Hepatocyte (in vitro differentiated cells): ENCODE results near the gene FIGNL2. TPM values are rescaled to one million over a fixed set of nuclear protein-coding genes. Genes with fewer than 3 reads are reported as not detected.

Experiments
- DNase-seq: peaks from one replicate; pipeline ENCODE4 v3.0.0-alpha.2; 2016; ENCODE audit warnings: low spot score
- H2AFZ ChIP-seq: fragments of 200-600 bp; sonication (generic); 2 replicates; pipeline ENCODE4 v1.6.0; 2016; ENCODE audit warnings: antibody characterized with exemption, mild to moderate bottlenecking
- H3K27ac ChIP-seq: fragments of 200-600 bp; sonication (generic); 2 replicates; pipeline ENCODE4 v1.5.1; 2016; ENCODE audit warnings: mild to moderate bottlenecking
- H3K27me3 ChIP-seq: fragments of 200-600 bp; sonication (generic); 2 replicates; pipeline ENCODE4 v1.6.1; 2016
- H3K36me3 ChIP-seq: fragments of 200-600 bp; sonication (generic); replicated peaks from 2 replicates; pipeline ENCODE4 v1.5.1; 2016; ENCODE audit warnings: low read depth; ENCODE audit not compliant: insufficient read depth
- H3K4me1 ChIP-seq: fragments of 200-600 bp; sonication (generic); 2 replicates; pipeline ENCODE4 v1.5.1; 2016; ENCODE audit warnings: mild to moderate bottlenecking, moderate library complexity; ENCODE audit not compliant: insufficient read depth
- H3K4me2 ChIP-seq: fragments of 200-600 bp; sonication (generic); 2 replicates; pipeline ENCODE4 v1.6.0; 2016
- H3K4me3 ChIP-seq: fragments of 200-600 bp; sonication (generic); 2 replicates; pipeline ENCODE4 v1.5.1; 2016; ENCODE audit warnings: mild to moderate bottlenecking
- H3K79me2 ChIP-seq: fragments of 200-600 bp; sonication (generic); 2 replicates; pipeline ENCODE4 v1.6.0; 2017; ENCODE audit warnings: mild to moderate bottlenecking
- H3K9me2 ChIP-seq: fragments of 200-600 bp; sonication (generic); replicated peaks from 2 replicates; pipeline ENCODE4 v1.6.0; 2017; ENCODE audit warnings: mild to moderate bottlenecking; ENCODE audit not compliant: insufficient read depth
- H3K9me3 ChIP-seq: fragments of 200-600 bp; sonication (generic); 2 replicates; pipeline ENCODE4 v1.5.1; 2016; ENCODE audit warnings: low read depth, mild to moderate bottlenecking
- H4K20me1 ChIP-seq: fragments of 200-600 bp; sonication (generic); 2 replicates; pipeline ENCODE4 v1.6.0; 2016; ENCODE audit warnings: mild to moderate bottlenecking; ENCODE audit not compliant: insufficient read depth, poor library complexity, severe bottlenecking
- EZH2 ChIP-seq: fragments of 200-600 bp; sonication (generic); IDR thresholded peaks from 2 replicates; pipeline ENCODE4 v1.6.1; 2016; ENCODE audit warnings: antibody characterized with exemption, mild to moderate bottlenecking, borderline replicate concordance
- EZH2phosphoT487 ChIP-seq: fragments of 200-600 bp; sonication (generic); IDR thresholded peaks from one replicate; pipeline ENCODE4 v1.6.1; 2018; ENCODE audit warnings: antibody characterized with exemption, mild to moderate bottlenecking, low read depth, moderate library complexity; ENCODE audit not compliant: unreplicated experiment, severe bottlenecking
- WGBS: methylation state at CpG from one replicate; pipeline ENCODE4 v1.1.6; 2016; ENCODE audit warnings: low lambda C conversion rate; ENCODE audit errors: missing lambda C conversion rate; 5-methylcytosine and 5-hydroxymethylcytosine counted together
- polyA plus RNA-seq: library from polyadenylated mRNA; unstranded; fragments of >200 nt; fragmentation: Nextera tagmentation; extraction: Ambion mirVana; gene quantifications from 2 replicates; pipeline ENCODE4 v1.2.1, GENCODE V29; 2016
- total RNA-seq: library from RNA; depleted of rRNA; stranded (reverse); fragments of >200 nt; gene quantifications from 2 replicates; pipeline ENCODE4 v1.2.3, GENCODE V29; 2014
- TF ChIP-seq, protein P1 (sequence below): fragments of 200-600 bp; sonication (generic); IDR thresholded peaks from 2 replicates; pipeline ENCODE4 v1.5.1; 2016; ENCODE audit warnings: antibody characterized with exemption, mild to moderate bottlenecking; ENCODE audit not compliant: poor library complexity

Gene FIGNL2
- total and polyA plus RNA-seq, 2 experiments from 2014 or later: 1.1 to 3.2 TPM

DNA sequence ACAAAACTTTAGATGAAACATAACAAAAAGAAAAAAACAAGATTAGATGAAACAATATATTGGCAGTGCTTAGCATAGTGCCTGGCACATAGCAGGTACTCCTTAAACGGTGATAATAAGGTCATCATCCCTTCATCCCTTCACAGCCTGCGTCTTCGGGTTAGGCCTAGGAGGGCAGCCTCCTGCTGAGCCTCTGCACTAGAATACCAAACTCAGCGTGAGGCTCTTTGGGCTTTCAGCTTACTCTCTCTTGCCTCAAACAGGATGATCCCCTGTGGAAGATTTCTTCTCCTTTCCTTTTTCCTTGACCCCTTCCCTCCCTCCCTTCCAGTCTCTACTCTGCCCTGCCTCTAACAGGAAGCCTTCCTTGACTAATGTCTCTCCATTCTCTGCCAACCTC is 14.4 kb upstream of the FIGNL2 start:
- Histone ChIP-seq H3K36me3 (no peaks in the 10 kb centered on the region), H3K27ac (no peak overlapping the region), H3K9me3 (no peaks in the 10 kb centered on the region), H3K27me3 (no peaks in the 10 kb centered on the region), H2AFZ (no peak overlapping the region), H3K4me1 (peaks cover 31% of the 10 kb centered on the region), H3K4me3 (no peak overlapping the region), H3K79me2 (no peaks in the 10 kb centered on the region), H4K20me1 (no peaks in the 10 kb centered on the region), H3K9me2 (no peaks in the 10 kb centered on the region), H3K4me2 (no peak overlapping the region)
- 67% methylated on average over 4 of the region's 4 CpGs for WGBS
- TF ChIP-seq, protein P1, sequence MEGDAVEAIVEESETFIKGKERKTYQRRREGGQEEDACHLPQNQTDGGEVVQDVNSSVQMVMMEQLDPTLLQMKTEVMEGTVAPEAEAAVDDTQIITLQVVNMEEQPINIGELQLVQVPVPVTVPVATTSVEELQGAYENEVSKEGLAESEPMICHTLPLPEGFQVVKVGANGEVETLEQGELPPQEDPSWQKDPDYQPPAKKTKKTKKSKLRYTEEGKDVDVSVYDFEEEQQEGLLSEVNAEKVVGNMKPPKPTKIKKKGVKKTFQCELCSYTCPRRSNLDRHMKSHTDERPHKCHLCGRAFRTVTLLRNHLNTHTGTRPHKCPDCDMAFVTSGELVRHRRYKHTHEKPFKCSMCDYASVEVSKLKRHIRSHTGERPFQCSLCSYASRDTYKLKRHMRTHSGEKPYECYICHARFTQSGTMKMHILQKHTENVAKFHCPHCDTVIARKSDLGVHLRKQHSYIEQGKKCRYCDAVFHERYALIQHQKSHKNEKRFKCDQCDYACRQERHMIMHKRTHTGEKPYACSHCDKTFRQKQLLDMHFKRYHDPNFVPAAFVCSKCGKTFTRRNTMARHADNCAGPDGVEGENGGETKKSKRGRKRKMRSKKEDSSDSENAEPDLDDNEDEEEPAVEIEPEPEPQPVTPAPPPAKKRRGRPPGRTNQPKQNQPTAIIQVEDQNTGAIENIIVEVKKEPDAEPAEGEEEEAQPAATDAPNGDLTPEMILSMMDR: no peak
- no peak for TF ChIP-seq EZH2phosphoT487
- TF ChIP-seq EZH2: no peak
- DNase-seq: no peak

DNA sequence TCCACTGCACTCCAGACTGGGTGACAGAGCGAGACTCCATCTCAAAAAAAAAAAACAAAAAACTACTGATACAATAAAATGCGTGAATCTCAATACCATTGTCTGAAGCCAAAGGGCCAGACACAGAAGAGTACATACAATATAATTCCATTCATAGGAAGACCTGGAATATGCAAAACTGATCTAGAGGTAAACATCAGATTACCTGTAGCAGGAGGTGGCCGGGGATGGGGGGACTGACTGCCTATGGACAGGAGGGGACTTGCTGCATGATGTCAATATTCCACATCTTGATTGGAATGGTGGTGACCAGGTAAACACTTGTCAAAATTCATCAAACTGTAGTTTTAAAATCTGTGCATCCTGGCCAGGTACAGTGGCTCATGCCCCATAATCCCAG is 12.5 kb upstream of the FIGNL2 start:
- 94% methylated on average over 3 of the region's 3 CpGs for WGBS
- Histone ChIP-seq H3K79me2 (no peaks in the 10 kb centered on the region), H3K4me2 (no peak overlapping the region), H3K9me2 (no peaks in the 10 kb centered on the region), H3K4me1 (peaks cover 27% of the 10 kb centered on the region), H3K4me3 (no peak overlapping the region), H3K27ac (no peak overlapping the region), H4K20me1 (no peaks in the 10 kb centered on the region), H3K27me3 (no peaks in the 10 kb centered on the region), H2AFZ (no peak overlapping the region), H3K9me3 (no peaks in the 10 kb centered on the region), H3K36me3 (no peaks in the 10 kb centered on the region)
- DNase-seq: no peak
- TF ChIP-seq EZH2phosphoT487: no peak
- no peak for TF ChIP-seq EZH2
- TF ChIP-seq, protein P1: no peak

DNA sequence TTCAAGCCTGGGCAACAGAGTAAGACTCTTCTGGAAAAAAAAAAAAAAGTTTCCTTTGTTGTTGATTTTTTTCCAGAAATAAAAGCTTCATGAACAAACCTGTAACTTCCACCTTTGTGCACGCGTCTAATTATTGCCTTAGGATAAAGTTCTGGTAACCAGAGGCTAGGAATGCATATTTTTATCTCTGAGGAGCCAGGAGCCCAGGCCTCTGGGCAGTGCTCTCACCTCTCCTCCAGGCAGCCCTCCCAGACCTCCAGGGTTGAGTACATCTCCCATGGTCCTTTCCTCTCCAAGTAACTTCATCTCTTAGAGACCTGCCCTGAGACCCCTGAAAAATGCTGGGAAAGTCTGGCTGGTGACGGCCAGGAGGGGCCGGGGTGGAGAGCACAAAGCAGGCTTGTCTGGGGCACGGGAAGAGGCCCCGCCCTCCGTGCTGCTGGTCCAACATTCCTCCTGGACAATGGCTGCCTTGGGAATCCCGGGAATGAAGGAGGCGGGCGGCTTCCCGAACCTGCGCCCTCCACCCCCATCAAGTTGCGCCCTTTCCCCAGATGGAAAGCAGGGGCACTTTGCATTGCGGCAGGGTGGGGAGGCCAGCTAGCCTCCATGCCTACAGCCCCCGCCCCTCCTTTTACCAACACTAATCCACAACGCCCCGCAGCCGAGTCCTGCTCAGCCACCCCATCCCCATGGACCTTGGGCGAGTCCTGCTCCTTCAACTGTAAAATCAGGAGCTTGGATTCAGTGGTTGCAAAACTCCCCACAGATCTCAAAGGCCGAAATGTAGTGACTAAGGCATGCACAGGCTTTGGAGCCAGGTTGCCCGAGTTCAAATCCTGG is 7.3 kb upstream of the FIGNL2 start:
- H4K20me1 ChIP-seq: no peaks in the 10 kb centered on the region
- WGBS: 12% methylated on average over 18 of the region's 21 CpGs
- peak overlapping the region; percentile 14 for H3K27ac ChIP-seq
- H3K9me2 ChIP-seq: no peaks in the 10 kb centered on the region
- H3K36me3 ChIP-seq: no peaks in the 10 kb centered on the region
- no peaks in the 10 kb centered on the region for H3K27me3 ChIP-seq
- H2AFZ ChIP-seq: peak overlapping the region; percentile 53
- H3K9me3 ChIP-seq: no peaks in the 10 kb centered on the region
- peak overlapping the region; percentile 21 for H3K4me3 ChIP-seq
- peak; percentile 64 for DNase-seq
- peak overlapping the region; percentile 75 for H3K4me2 ChIP-seq
- TF ChIP-seq, protein P1: no peak
- TF ChIP-seq EZH2phosphoT487: no peak
- TF ChIP-seq EZH2: no peak
- peaks cover 2% of the 10 kb centered on the region for H3K4me1 ChIP-seq
- no peaks in the 10 kb centered on the region for H3K79me2 ChIP-seq
